K562 (cell line): ENCODE measurements around the gene TARS2. TPM values are rescaled to one million over a fixed set of nuclear protein-coding genes. Genes with fewer than 3 reads are reported as not detected.

ENCODE experiments used
- ARID1B ChIP-seq: fragments of 450-650 bp; IDR thresholded peaks from 2 replicates; pipeline ENCODE4 v1.6.1; 2016; ENCODE audit warnings: antibody characterized with exemption, mild to moderate bottlenecking, inconsistent platforms
- CBX1 ChIP-seq: sonication (generic); IDR thresholded peaks from 2 replicates; pipeline ENCODE4 v1.6.1; 2016; ENCODE audit warnings: antibody characterized with exemption, low read depth, mild to moderate bottlenecking
- FOXP1 ChIP-seq: sonication (generic); formaldehyde crosslinking; IDR thresholded peaks from 2 replicates; pipeline ENCODE4 v1.8.0; 2022; ENCODE audit warnings: mild to moderate bottlenecking, missing genetic modification reagents
- IFI16 ChIP-seq: fragments of 250-450 bp; sonication (Bioruptor Pico); IDR thresholded peaks from 2 replicates; pipeline ENCODE4 v2.1.2; 2022; ENCODE audit warnings: mild to moderate bottlenecking, inconsistent platforms
- KLF1 ChIP-seq: fragments of 450-650 bp; IDR thresholded peaks from 2 replicates; pipeline ENCODE4 v1.6.1; 2016; ENCODE audit warnings: missing genetic modification characterization, missing compliant biosample characterization
- KLF13 ChIP-seq: fragments of 450-650 bp; IDR thresholded peaks from 2 replicates; pipeline ENCODE4 v1.6.1; 2016; ENCODE audit warnings: missing genetic modification characterization, low read depth, mild to moderate bottlenecking, missing compliant biosample characterization, moderate library complexity, borderline replicate concordance
- MYNN ChIP-seq, 2 experiments: sonication (generic); formaldehyde crosslinking in 1 of 2; IDR thresholded peaks; 2 replicates each; pipeline versions ENCODE4 v1.5.0 to v1.6.1; 2016 to 2020; ENCODE audit warnings: antibody characterized with exemption in 1 of 2, missing genetic modification reagents in 1 of 2
- SNRNP70 ChIP-seq: fragments of 200-400 bp; formaldehyde crosslinking; optimal IDR thresholded peaks from 2 replicates; pipeline ENCODE3; 2017; ENCODE audit warnings: low read depth, low read length
- ZNF23 ChIP-seq: fragments of 250-450 bp; sonication (Bioruptor Pico); IDR thresholded peaks from 2 replicates; pipeline ENCODE4 v1.4.0; 2020; ENCODE audit warnings: mild to moderate bottlenecking
- polyA plus RNA-seq, 8 experiments: library from polyadenylated mRNA; depleted of rRNA in 4 of 8; stranded (reverse) in 5 of 8; unstranded in 3 of 8; fragments of >200 nt; fragmentation: Nextera tagmentation in 2 of 8; fragmentation: Illumina TruSeq in 1 of 8; extraction: Ambion mirVana in 2 of 8; extraction: Trizol in 1 of 8; gene quantifications; 2 replicates each; pipeline versions ENCODE4 v1.2.1 to v1.2.3, GENCODE V29; 2011 to 2014; ENCODE audit warnings: inconsistent platforms in 1 of 8, missing spikeins in 1 of 8
- total RNA-seq, 7 experiments: library from RNA; depleted of rRNA in 6 of 7; stranded (reverse); fragments of >200 nt in 6 of 7; fragmentation: Illumina TruSeq in 2 of 7; extraction: Trizol in 2 of 7; gene quantifications; 2 replicates each; pipeline versions ENCODE4 v1.2.1 to v1.2.3, GENCODE V29; 2011 to 2021; ENCODE audit warnings: low replicate concordance in 1 of 7
- TF ChIP-seq, protein P1 (sequence below): fragments of 450-650 bp; IDR thresholded peaks from 2 replicates; pipeline ENCODE4 v1.6.1; 2017; ENCODE audit warnings: antibody characterized with exemption
- TF ChIP-seq, protein P2 (sequence below), 2 experiments: fragments of 450-650 bp; IDR thresholded peaks; 2 replicates each; pipeline ENCODE4 v1.6.1; 2016; ENCODE audit warnings: mild to moderate bottlenecking in 2 of 2, borderline replicate concordance in 1 of 2, low read depth in 1 of 2, moderate library complexity in 1 of 2
- TF ChIP-seq, protein P3 (sequence below): sonication (generic); formaldehyde crosslinking; IDR thresholded peaks from 2 replicates; pipeline ENCODE4 v1.8.0; 2022; ENCODE audit warnings: mild to moderate bottlenecking, missing genetic modification reagents
- TF ChIP-seq, protein P4 (sequence below): fragments of 250-450 bp; sonication (Bioruptor Pico); IDR thresholded peaks from 2 replicates; pipeline ENCODE4 v1.9.0; 2021; ENCODE audit warnings: mild to moderate bottlenecking, inconsistent platforms

The TARS2 gene
- total and polyA plus RNA-seq, 9 of the 15 experiments (the other 6 are each of a cell fraction or from before 2014, with no cell fraction given), result 17.0 to 64.2 (median 39.4) TPM

DNA sequence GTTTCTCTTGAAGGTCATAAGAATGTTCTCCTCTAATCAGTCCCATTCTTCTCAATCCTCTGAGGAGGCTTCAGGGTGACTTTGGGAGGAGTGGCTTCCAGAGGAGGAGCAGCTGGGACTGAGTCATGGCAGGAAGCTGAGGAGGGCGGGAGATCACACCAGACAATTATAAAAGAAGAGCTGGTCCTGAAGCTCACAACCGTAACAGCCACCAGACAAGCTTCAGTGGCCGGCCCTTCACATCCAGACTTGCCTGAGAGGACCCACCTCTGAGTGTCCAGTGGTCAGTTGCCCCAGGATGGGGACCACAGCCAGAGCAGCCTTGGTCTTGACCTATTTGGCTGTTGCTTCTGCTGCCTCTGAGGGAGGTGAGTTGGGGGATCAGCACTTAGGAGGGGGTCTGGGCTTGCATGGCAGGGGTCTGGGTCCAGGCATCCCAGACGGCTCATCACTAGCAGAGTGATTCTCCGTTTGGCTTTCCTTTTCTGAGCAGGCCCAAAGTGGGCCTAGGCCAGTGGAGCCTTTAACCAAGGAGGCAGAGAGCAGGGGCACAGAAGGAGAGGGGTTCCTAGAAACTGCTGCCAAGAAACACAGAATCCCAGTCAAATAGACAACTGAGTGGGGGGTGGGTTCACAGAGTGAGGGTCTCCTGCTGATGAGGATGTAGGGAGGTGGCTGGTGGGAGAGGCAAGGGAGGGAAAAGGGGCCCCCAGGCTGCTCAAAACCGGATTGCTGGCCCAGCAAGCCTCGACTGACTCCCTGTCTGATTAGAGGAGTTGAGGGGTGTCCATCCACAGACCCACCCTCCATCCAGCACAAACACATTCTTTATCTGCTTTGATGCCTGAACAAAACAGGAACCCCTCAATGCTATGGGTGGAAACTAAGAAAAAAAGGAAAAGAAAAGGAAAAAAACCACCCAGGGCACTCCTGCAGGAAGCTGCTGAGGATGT is 21.0 kb downstream of the TARS2 start, which contains the start of gene ECM1 (continued):
- TF ChIP-seq, protein P1, sequence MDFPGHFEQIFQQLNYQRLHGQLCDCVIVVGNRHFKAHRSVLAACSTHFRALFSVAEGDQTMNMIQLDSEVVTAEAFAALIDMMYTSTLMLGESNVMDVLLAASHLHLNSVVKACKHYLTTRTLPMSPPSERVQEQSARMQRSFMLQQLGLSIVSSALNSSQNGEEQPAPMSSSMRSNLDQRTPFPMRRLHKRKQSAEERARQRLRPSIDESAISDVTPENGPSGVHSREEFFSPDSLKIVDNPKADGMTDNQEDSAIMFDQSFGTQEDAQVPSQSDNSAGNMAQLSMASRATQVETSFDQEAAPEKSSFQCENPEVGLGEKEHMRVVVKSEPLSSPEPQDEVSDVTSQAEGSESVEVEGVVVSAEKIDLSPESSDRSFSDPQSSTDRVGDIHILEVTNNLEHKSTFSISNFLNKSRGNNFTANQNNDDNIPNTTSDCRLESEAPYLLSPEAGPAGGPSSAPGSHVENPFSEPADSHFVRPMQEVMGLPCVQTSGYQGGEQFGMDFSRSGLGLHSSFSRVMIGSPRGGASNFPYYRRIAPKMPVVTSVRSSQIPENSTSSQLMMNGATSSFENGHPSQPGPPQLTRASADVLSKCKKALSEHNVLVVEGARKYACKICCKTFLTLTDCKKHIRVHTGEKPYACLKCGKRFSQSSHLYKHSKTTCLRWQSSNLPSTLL, result no peak
- TF ChIP-seq, protein P2, sequence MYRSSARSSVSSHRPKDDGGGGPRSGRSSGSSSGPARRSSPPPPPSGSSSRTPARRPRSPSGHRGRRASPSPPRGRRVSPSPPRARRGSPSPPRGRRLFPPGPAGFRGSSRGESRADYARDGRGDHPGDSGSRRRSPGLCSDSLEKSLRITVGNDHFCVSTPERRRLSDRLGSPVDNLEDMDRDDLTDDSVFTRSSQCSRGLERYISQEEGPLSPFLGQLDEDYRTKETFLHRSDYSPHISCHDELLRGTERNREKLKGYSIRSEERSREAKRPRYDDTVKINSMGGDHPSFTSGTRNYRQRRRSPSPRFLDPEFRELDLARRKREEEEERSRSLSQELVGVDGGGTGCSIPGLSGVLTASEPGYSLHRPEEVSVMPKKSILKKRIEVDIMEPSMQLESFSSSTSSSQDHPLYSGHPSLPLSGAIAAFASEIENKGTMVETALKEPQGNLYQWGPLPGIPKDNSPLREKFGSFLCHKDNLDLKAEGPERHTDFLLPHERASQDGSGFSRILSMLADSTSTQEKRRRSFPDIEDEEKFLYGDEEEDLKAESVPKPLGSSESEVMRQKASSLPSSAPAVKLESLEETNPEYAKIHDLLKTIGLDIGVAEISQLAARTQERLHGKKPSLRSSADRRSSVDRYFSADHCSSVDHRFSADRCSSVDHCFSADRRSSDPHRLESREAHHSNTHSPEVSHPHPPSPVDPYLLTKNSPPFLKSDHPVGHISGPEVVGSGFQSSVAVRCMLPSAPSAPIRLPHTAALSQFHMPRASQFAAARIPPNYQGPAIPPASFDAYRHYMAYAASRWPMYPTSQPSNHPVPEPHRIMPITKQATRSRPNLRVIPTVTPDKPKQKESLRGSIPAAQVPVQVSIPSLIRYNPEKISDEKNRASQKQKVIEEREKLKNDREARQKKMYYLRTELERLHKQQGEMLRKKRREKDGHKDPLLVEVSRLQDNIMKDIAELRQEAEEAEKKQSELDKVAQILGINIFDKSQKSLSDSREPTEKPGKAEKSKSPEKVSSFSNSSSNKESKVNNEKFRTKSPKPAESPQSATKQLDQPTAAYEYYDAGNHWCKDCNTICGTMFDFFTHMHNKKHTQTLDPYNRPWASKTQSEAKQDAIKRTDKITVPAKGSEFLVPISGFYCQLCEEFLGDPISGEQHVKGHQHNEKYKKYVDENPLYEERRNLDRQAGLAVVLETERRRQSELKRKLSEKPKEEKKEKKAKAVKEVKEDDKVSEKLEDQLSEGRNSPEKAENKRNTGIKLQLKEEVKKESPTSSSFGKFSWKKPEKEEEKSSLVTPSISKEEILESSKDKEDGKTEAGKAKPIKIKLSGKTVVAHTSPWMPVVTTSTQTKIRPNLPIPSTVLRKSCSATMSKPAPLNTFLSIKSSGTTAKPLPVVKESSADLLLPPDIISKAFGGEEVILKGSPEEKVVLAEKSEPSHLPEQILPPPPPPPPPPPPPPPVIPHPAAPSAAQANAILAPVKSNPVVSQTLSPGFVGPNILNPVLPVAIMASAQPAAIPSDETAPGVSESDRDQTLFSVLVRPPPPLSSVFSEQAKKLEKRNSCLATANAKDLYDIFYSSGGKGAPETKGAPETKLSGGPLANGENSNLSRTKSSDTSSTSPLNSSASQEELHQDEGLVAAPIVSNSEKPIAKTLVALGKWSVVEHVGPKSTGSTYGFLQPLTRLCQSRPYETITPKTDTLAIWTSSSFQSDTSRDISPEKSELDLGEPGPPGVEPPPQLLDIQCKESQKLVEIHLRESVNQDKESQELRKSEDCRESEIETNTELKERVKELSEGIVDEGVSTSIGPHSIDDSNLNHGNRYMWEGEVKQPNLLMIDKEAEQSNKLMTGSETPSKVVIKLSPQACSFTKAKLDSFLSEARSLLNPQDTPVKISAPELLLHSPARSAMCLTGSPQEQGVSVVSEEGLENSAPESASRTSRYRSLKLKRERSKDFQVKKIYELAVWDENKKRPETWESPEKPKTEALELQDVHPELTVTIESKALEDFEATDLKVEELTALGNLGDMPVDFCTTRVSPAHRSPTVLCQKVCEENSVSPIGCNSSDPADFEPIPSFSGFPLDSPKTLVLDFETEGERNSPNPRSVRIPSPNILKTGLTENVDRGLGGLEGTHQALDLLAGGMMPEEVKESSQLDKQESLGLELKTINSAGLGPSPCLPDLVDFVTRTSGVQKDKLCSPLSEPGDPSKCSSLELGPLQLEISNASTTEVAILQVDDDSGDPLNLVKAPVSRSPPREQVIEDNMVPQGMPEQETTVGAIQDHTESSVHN (IDR thresholded peaks at IDR 0.05; ENCODE audit: borderline replicate concordance in 1 of 2, low read depth in 1 of 2), result 0 out of 4 replicates have a peak, but pooled peaks of 1 of the 2 experiments have one; percentile 17
- TF ChIP-seq ARID1B (peak; percentile 60), FOXP1 (no peak), KLF13 (tag) (no peak), SNRNP70 (no peak), KLF1 (tag) (no peak), ZNF23 (CRISPR knock-in tag) (no peak), IFI16 (CRISPR knock-in tag) (no peak), CBX1 (no peak), MYNN (IDR thresholded peaks at IDR 0.05) (no peak), MYNN (CRISPR knock-in tag; IDR thresholded peaks at IDR 0.05) (no peak)
- TF ChIP-seq, protein P3, sequence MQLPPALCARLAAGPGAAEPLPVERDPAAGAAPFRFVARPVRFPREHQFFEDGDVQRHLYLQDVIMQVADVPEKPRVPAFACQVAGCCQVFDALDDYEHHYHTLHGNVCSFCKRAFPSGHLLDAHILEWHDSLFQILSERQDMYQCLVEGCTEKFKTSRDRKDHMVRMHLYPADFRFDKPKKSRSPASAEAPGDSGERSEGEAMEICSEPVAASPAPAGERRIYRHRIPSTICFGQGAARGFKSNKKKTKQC (CRISPR knock-in tag), result no peak
- TF ChIP-seq, protein P4, sequence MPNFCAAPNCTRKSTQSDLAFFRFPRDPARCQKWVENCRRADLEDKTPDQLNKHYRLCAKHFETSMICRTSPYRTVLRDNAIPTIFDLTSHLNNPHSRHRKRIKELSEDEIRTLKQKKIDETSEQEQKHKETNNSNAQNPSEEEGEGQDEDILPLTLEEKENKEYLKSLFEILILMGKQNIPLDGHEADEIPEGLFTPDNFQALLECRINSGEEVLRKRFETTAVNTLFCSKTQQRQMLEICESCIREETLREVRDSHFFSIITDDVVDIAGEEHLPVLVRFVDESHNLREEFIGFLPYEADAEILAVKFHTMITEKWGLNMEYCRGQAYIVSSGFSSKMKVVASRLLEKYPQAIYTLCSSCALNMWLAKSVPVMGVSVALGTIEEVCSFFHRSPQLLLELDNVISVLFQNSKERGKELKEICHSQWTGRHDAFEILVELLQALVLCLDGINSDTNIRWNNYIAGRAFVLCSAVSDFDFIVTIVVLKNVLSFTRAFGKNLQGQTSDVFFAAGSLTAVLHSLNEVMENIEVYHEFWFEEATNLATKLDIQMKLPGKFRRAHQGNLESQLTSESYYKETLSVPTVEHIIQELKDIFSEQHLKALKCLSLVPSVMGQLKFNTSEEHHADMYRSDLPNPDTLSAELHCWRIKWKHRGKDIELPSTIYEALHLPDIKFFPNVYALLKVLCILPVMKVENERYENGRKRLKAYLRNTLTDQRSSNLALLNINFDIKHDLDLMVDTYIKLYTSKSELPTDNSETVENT (CRISPR knock-in tag), result peak; percentile 37; the same call in 1 of the 2 replicates
